Lower leg skin (tissue), 3 donors: Measurements from ENCODE around the gene GPR17.

Source experiments
- CTCF ChIP-seq, 3 donors: fragments of 450-650 bp; IDR thresholded peaks; one replicate each; pipeline ENCODE4 v1.5.1; 2016; ENCODE audit warnings: antibody characterized with exemption in 3 of 3, mild to moderate bottlenecking in 3 of 3, moderate library complexity in 2 of 3
- POLR2A ChIP-seq, 2 donors: fragments of 450-650 bp; IDR thresholded peaks; one replicate each; pipeline ENCODE4 v1.6.1; 2016 to 2017; ENCODE audit warnings: antibody characterized with exemption in 2 of 2, mild to moderate bottlenecking in 1 of 2, moderate library complexity in 1 of 2

GRCh38 chr2:127604986-127605385 lies 41.0 kb upstream of the GPR17 start:
- TF ChIP-seq CTCF (IDR thresholded peaks at IDR 0.05) (no peak), POLR2A (IDR thresholded peaks at IDR 0.05) (no peak)
